ENCODE results near the gene TSEN54.
A peak's percentile ranks its signal among the peaks of the same experiment; 100 is the strongest.

TSEN54 gene

GRCh38 chr17:75503976-75504346 is 12.4 kb upstream of the TSEN54 start:
- no peaks in the 10 kb centered on the region for H3K36me3 ChIP-seq (replicated peaks)
- in situ Hi-C loops (cut with HindIII; ENCODE audit: low pct_ligation_motif_present, low sequenced_read_pairs) = no loop called here

GRCh38 chr17:75504347-75505151 is 11.8 kb upstream of the TSEN54 start:
- no peak overlapping the region for H3K4me3 ChIP-seq (ENCODE audit: low read depth, low read length)
- no peaks in the 10 kb centered on the region for H3K27me3 ChIP-seq (replicated peaks)
- no peaks in the 10 kb centered on the region for H3K36me3 ChIP-seq (replicated peaks)
- TF ChIP-seq CTCF (IDR thresholded peaks at IDR 0.05; ENCODE audit: low read depth, low read length, missing control alignments) = peak; percentile 79
- no peak for DNase-seq
- H3K27ac ChIP-seq = no peak overlapping the region
- in situ Hi-C loops (cut with HindIII; ENCODE audit: low pct_ligation_motif_present, low sequenced_read_pairs) = no loop called here

More at GRCh38 chr17:75503976-75504346, 12.4 kb upstream of the TSEN54 start:
- TF ChIP-seq CTCF (IDR thresholded peaks at IDR 0.05; ENCODE audit: low read depth, low read length, missing control alignments) = no peak
- no peaks in the 10 kb centered on the region for H3K27me3 ChIP-seq (replicated peaks)
- DNase-seq = no peak
- no peak overlapping the region for H3K4me3 ChIP-seq (ENCODE audit: low read depth, low read length)
- no peak overlapping the region for H3K27ac ChIP-seq

- H3K27me3 ChIP-seq (replicated peaks) = no peaks in the 10 kb centered on the region
- no peaks in the 10 kb centered on the region for H3K36me3 ChIP-seq (replicated peaks)
- H3K27ac ChIP-seq = no peak overlapping the region
- no peak for TF ChIP-seq CTCF (IDR thresholded peaks at IDR 0.05; ENCODE audit: low read depth, low read length, missing control alignments)
- DNase-seq = no peak
- in situ Hi-C loops (cut with HindIII; ENCODE audit: low pct_ligation_motif_present, low sequenced_read_pairs) = no loop called here
- no peak overlapping the region for H3K4me3 ChIP-seq (ENCODE audit: low read depth, low read length)
Measured at GRCh38 chr17:75505152-75505409, 11.2 kb upstream of the TSEN54 start.

GRCh38 chr17:75505640-75506039 is 10.7 kb upstream of the TSEN54 start:
- H3K27ac ChIP-seq = no peak overlapping the region
- H3K36me3 ChIP-seq (replicated peaks) = no peaks in the 10 kb centered on the region
- no peak overlapping the region for H3K4me3 ChIP-seq (ENCODE audit: low read depth, low read length)
- no peak for DNase-seq
- TF ChIP-seq CTCF (IDR thresholded peaks at IDR 0.05; ENCODE audit: low read depth, low read length, missing control alignments) = no peak
- in situ Hi-C loops (cut with HindIII; ENCODE audit: low pct_ligation_motif_present, low sequenced_read_pairs) = no loop called here
- H3K27me3 ChIP-seq (replicated peaks) = no peaks in the 10 kb centered on the region

GRCh38 chr17:75506134-75506533 is 10.2 kb upstream of the TSEN54 start:
- Histone ChIP-seq H3K4me3 (ENCODE audit: low read depth, low read length) (no peak overlapping the region), H3K27me3 (replicated peaks) (no peaks in the 10 kb centered on the region), H3K27ac (no peak overlapping the region), H3K36me3 (replicated peaks) (no peaks in the 10 kb centered on the region)
- no peak for DNase-seq
- TF ChIP-seq CTCF (IDR thresholded peaks at IDR 0.05; ENCODE audit: low read depth, low read length, missing control alignments) = no peak
- in situ Hi-C loops (cut with HindIII; ENCODE audit: low pct_ligation_motif_present, low sequenced_read_pairs) = no loop called here

- Histone ChIP-seq H3K36me3 (replicated peaks) (no peaks in the 10 kb centered on the region), H3K27me3 (replicated peaks) (no peaks in the 10 kb centered on the region), H3K27ac (no peak overlapping the region), H3K4me3 (ENCODE audit: low read depth, low read length) (no peak overlapping the region)
- in situ Hi-C loops (cut with HindIII; ENCODE audit: low pct_ligation_motif_present, low sequenced_read_pairs) = no loop called here
- TF ChIP-seq CTCF (IDR thresholded peaks at IDR 0.05; ENCODE audit: low read depth, low read length, missing control alignments) = no peak
- no peak for DNase-seq
Measured at GRCh38 chr17:75506888-75507287, 9.4 kb upstream of the TSEN54 start.
